KMS-11 (cell line): ENCODE data around the gene EEF2K.

Source experiments
- H2AFZ ChIP-seq: fragments of 200-600 bp; sonication (generic); 2 replicates; pipeline ENCODE4 v1.6.1; 2016; ENCODE audit warnings: antibody characterized with exemption, mixed run types, low read depth
- H3K27ac ChIP-seq: fragments of 200-600 bp; sonication (generic); 2 replicates; pipeline ENCODE4 v1.6.1; 2016; ENCODE audit warnings: mild to moderate bottlenecking, mixed run types
- H3K27me3 ChIP-seq: fragments of 200-600 bp; sonication (generic); 2 replicates; pipeline ENCODE4 v1.6.1; 2017; ENCODE audit warnings: mild to moderate bottlenecking, low read depth, mixed run types, moderate library complexity; ENCODE audit not compliant: insufficient read depth
- H3K36me3 ChIP-seq: fragments of 200-600 bp; sonication (generic); 2 replicates; pipeline ENCODE4 v1.6.1; 2017; ENCODE audit warnings: mild to moderate bottlenecking, mixed run types; ENCODE audit not compliant: insufficient read depth
- H3K4me1 ChIP-seq: fragments of 200-600 bp; sonication (generic); 2 replicates; pipeline ENCODE4 v1.6.1; 2016; ENCODE audit warnings: mild to moderate bottlenecking, low read depth, mixed run types; ENCODE audit not compliant: poor library complexity, severe bottlenecking
- H3K4me2 ChIP-seq: fragments of 200-600 bp; sonication (generic); 2 replicates; pipeline ENCODE4 v1.7.0; 2016; ENCODE audit warnings: mild to moderate bottlenecking, mixed run types
- H3K4me3 ChIP-seq: fragments of 200-600 bp; sonication (generic); IDR thresholded peaks from 2 replicates; pipeline ENCODE4 v1.6.1; 2017; ENCODE audit warnings: low read depth, low read length, mixed read lengths; ENCODE audit not compliant: insufficient read depth
- H3K79me2 ChIP-seq: fragments of 200-600 bp; sonication (generic); 2 replicates; pipeline ENCODE4 v1.6.1; 2016; ENCODE audit warnings: low read depth, mixed run types; ENCODE audit not compliant: insufficient read depth
- H3K9ac ChIP-seq: fragments of 200-600 bp; sonication (generic); 2 replicates; pipeline ENCODE4 v1.6.1; 2016; ENCODE audit warnings: mild to moderate bottlenecking, mixed run types
- H4K20me1 ChIP-seq: fragments of 200-600 bp; sonication (generic); 2 replicates; pipeline ENCODE4 v1.6.1; 2016; ENCODE audit warnings: mild to moderate bottlenecking, mixed run types; ENCODE audit not compliant: insufficient read depth
- CTCF ChIP-seq: fragments of 200-600 bp; sonication (generic); conservative IDR thresholded peaks from 2 replicates; pipeline ENCODE4 v1.6.1; 2017; ENCODE audit warnings: low read depth, mild to moderate bottlenecking, antibody characterized with exemption, low read length, moderate library complexity, mixed read lengths

The EEF2K gene

DNA sequence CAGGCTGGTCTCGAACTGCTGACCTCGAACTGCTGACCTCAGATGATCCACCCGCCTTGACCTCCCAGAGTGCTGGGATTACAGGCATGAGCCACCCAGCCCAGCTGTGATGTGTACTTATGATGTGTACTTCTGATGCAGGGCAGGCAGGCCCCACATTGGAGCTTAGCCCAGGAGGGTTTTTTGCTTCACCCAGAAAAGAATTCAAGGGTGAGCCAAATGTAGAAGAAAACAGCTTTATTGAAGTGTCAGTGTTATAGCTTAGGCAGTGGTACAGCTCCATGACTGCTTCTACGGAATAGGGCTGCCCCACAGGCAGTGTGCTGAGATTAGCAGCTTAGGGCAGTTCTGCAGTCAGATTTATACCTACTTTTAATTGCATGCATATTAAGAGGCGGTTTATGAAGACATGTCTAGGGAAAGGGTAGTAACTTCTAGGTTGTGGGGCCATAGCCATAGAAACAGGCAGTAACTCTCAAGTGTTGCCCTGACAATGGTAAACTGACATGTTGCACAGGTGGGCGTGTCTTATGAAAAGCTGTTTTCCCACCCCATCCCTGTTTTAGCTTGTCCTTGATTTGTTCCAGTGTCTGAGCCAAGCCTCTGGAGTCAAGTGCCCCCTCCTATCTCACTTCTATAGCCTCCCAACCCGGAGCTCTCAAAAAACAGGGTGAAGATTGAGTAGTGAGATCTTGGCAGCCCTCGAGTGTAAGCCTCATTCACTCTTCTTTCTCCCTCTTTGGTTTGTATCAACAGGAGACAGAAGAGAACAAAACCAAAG is 67.0 kb downstream of the EEF2K start:
- TF ChIP-seq CTCF = no peak
- no peaks in the 10 kb centered on the region for H4K20me1 ChIP-seq
- H3K4me3 ChIP-seq = no peak overlapping the region
- no peaks in the 10 kb centered on the region for H3K27me3 ChIP-seq
- no peak overlapping the region for H3K4me2 ChIP-seq
- no peak overlapping the region for H2AFZ ChIP-seq
- H3K27ac ChIP-seq = no peak overlapping the region
- no peaks in the 10 kb centered on the region for H3K79me2 ChIP-seq
- H3K9ac ChIP-seq = no peak overlapping the region
- H3K4me1 ChIP-seq = no peaks in the 10 kb centered on the region
- no peaks in the 10 kb centered on the region for H3K36me3 ChIP-seq

- TF ChIP-seq CTCF = no peak
- Histone ChIP-seq H3K4me2 (no peak overlapping the region), H3K36me3 (no peaks in the 10 kb centered on the region)
These were observed 68.8 kb downstream of the EEF2K start for GRCh38 chr16:22274916-22275315.

GRCh38 chr16:22278441-22279230 is 72.6 kb downstream of the EEF2K start:
- H3K27me3 ChIP-seq = no peaks in the 10 kb centered on the region
- H3K4me2 ChIP-seq = no peak overlapping the region
- no peak overlapping the region for H3K9ac ChIP-seq
- H3K79me2 ChIP-seq = no peaks in the 10 kb centered on the region
- H3K36me3 ChIP-seq = no peaks in the 10 kb centered on the region
- H3K27ac ChIP-seq = no peak overlapping the region
- no peaks in the 10 kb centered on the region for H4K20me1 ChIP-seq
- no peak overlapping the region for H2AFZ ChIP-seq
- no peaks in the 10 kb centered on the region for H3K4me1 ChIP-seq
- TF ChIP-seq CTCF = no peak
- no peak overlapping the region for H3K4me3 ChIP-seq

More at GRCh38 chr16:22274916-22275315, 68.8 kb downstream of the EEF2K start:
- no peak overlapping the region for H3K9ac ChIP-seq
- H3K79me2 ChIP-seq = no peaks in the 10 kb centered on the region
- H3K27ac ChIP-seq = no peak overlapping the region
- H2AFZ ChIP-seq = no peak overlapping the region
- H3K27me3 ChIP-seq = no peaks in the 10 kb centered on the region
- no peaks in the 10 kb centered on the region for H4K20me1 ChIP-seq
- no peaks in the 10 kb centered on the region for H3K4me1 ChIP-seq
- H3K4me3 ChIP-seq = no peak overlapping the region

GRCh38 chr16:22282254-22282892 is 76.3 kb downstream of the EEF2K start:
- Histone ChIP-seq H3K27me3 (no peaks in the 10 kb centered on the region), H3K4me2 (no peak overlapping the region), H3K9ac (no peak overlapping the region), H3K36me3 (no peaks in the 10 kb centered on the region), H3K4me1 (no peaks in the 10 kb centered on the region), H3K4me3 (no peak overlapping the region), H3K79me2 (no peaks in the 10 kb centered on the region), H2AFZ (no peak overlapping the region), H3K27ac (no peak overlapping the region), H4K20me1 (no peaks in the 10 kb centered on the region)
- no peak for TF ChIP-seq CTCF
